NCI-H2227 (cell line): Measurements from ENCODE around the gene CLDN14.

Experiments
- DNase-seq: peaks from one replicate; lab custom pipeline; 2025; ENCODE audit not compliant: unreplicated experiment; lab: John Stamatoyannopoulos, UW

CLDN14 gene

DNA sequence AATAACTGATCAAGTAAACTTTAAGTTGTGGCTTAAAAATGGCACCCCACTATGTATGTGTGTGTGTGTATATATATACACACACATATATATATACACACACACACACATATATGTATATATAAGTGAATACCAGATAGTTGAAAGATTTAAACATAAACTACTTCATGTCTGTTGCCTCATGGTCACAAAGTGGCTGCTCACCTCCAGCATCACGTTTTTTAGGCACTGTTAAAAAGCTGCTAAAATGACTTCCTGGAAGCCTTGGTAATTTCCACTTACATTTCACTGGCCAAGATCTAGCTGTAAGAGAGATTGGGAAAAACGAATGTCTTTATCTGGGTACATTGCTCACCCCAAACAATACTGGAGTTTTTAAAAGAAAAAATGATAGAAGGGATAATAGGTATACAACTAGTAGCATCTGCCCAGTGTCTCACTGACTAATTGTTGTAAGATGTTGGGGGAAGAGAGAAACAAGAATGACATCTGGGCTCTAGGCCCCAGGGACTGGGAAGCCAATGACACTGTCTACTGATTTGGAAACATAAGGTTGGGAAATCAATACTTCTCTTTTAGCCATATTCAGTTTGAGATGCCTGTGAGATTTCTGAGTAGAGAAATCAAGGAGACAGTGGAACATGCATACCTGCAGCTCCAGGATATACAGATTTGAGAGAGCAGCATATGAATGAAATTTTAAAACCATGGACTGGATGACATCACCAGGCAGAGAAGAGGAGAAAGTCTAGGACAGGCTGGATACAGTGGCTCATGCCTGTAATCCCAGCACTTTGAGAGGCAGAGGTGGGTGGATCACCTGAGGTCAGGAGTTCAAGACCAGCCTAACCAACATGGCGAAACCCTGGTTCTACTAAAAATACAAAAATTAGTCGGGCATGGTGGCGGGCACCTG, 42.8 kb downstream of the CLDN14 start:
- no peak for DNase-seq

DNA sequence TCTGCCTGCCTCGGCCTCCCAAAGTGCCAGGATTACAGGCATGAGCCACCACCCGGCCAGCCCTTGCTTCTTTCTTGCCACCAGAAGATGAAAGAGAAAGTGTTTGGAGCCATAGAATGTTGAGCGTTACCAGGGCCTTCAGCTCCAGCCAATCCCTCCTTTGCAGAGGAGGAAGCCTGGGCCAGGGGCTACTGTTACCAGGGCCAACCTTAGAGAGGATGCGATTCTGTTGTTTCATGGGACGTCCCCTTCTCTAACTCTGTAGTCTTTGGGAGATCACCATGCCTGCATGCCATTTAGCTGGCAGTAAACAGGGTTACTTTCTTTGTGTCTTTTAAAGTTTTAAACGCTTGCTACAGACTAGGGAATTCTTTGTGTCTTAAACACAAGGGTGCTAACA, 45.8 kb downstream of the CLDN14 start:
- DNase-seq: no peak

DNA sequence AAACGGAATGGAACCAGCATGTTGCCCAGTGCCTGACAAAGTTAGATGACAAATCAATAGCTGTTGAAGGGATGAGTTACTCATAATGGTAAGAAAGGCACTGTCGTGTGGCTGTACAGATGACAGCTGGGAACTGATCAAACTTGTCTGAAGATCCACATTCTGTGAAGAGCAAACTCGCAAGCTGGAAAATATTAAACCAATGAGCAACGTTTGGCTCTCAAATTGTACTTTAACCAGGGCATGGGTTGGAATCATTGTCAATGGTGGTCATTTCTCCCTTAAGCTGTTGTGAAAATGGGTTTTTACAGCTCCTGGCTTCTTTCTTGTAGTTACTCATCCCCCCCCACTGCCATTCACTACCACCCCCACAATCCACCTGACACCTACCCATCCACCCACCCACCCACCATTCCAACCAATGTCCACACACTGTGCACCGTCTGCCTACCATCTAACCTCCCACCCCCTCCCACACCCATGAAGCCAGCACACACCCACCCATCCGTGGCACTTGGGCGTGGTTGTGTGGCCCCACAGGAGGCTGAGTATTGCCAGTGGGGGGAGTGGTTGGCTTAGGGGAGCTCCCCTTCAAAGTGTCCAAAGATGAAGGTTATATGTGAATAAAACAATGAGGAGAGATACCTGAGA, 46.7 kb downstream of the CLDN14 start:
- no peak for DNase-seq

DNA sequence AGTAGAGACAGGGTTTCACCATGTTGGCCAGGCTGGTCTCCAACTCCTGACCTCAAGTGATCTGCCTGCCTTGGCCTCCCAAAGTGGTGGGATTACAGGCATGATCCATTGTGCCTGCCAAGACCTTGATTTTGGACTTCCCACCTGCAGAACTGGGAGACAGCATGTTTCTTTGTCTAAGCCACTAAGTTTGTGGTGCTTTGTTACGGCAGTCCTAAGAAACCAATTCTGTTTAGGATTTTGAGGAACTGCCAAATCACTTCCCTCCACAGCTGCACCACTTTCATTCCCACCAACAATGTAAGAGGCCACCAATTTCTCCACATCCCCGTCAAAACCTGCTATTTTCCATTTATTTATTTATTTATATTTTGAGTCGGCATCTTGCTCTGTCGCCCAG, 48.7 kb downstream of the CLDN14 start:
- DNase-seq: no peak

DNA sequence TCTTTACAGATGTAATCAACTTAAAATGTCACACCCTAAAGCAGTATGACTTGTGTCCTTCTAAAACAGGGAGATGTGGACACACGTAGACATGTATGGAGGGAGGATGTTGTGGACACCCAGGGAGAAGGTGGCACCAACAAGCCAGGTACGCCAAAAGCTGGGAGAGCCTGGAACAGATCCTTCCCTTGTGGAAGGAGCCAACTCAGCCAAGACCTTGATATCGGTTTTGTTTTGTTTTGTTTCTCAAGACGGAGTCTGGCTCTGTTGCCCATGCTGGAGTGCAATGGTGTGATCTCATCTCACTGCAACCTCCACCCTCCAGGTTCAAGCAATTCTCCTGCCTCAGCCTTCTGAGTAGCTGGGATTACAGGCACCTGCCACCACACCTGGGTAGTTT, 49.1 kb downstream of the CLDN14 start:
- DNase-seq: no peak

DNA sequence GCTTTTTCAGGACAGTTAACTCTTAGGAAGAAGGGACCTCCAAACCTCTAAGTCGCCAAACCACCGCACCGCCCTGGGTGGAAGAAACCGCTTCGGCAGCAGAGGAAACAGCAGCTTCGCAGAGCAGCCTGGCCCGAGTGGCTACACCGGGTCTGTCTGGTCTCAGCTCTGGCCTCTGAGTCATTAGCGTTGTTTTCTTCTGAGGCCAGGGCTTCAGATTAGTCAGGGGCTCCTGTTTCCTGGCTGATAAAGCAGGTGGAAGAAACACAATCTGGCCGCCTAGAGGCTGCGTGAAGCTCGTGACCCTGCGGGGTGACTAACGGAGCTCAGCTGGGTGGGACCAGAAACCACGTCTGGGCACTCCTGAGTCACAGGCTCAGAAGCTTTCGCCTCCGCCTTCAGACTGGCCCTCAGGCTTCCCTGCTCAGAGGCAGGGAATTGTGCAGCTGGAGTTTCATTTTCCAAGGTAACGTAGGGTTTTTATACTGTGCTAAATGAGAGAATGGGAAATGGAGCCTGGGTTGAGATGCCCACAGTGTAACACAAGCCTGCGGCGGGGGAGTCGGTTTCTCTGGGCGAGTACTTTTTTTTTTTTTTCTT, 49.9 kb downstream of the CLDN14 start:
- peak; percentile 28 for DNase-seq

DNA sequence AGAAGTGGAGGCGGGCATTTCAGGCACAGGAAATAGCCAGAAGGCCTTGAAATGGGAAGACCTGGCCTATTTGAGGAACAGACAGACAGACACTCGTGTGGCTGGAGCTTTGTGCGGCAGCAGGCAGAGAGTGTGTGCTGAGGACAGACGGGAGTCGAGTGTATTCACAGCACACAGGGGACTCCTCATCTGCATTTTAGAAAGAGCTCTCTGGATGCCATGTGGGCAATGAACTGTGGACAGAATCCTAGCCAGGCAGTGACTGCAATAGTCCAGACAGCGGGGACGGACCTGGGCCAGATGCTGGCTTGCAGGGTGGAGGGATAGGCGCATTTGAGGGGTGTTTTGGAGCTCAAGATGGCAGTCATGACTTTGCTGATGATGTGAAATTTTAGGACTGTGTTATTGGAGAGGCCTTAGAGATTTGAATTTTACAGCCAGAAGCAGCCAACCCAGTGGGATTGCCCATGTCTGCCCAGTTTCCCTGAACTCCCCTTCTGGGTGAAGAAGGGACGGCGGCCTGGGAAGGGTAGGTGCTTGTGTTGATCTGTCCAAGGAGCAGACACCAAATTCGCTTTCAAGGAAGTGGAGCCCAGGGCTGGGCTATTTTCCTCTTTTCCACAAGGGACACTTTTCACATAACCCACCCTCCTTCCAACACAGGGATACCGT, 51.0 kb downstream of the CLDN14 start:
- no peak for DNase-seq

DNA sequence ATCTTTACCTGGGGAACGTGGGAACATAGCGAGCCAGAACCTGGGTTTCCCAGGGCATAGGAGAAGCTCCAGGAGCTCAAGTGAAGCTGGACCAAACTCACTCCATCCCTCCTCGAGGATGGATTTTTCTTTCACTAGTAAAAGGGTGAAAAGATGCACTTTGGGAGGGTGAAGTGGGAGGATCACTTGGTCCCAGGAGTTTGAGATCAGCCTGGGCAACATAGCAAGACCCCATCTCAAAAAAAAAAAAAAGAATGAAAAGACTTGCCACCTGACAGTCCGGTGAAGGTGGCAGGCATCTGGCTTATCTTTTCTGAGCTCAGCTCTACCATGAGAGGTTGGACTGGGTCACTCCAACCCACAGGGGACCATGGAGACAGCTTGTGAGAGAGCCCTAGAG, 52.4 kb downstream of the CLDN14 start:
- DNase-seq: no peak

DNA sequence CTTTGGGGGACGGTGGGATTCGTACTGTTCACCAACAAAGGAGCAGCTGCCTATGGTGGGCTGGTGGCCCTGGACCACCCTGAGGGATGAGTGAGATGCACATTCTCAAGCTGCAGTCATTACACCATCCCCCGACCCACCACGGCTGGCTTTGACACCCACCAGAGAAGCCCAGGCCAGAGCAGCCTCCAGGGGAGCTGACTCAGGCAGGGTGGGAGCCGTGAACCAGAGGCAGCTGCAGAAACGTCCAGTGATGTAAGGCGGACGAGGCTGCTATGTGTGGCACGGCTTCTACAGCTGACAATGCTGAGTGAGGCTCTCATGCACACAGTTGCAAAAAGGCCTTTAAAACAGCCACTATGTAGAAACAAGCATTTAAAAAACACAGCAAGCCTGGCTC, 54.6 kb downstream of the CLDN14 start:
- DNase-seq: no peak

DNA sequence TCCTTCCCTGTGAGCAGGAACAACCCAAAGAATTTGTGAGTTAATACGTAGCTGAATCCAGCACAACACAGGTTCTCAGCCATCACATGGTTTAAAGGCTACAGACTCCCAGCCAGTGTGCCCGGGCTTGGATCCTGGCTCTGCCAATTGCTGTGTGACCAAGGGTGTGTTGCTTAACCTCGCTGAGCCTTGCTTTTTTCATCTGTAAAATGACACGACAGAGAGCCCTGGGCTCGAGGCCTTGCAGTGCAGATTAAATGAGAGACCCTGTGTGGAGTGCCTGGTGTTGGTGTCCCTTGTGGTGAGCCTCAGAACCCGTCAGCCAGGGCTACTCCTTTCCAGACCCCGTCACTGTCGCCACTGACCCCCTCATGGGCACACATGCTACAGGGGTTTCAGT, 55.3 kb downstream of the CLDN14 start:
- DNase-seq: no peak

DNA sequence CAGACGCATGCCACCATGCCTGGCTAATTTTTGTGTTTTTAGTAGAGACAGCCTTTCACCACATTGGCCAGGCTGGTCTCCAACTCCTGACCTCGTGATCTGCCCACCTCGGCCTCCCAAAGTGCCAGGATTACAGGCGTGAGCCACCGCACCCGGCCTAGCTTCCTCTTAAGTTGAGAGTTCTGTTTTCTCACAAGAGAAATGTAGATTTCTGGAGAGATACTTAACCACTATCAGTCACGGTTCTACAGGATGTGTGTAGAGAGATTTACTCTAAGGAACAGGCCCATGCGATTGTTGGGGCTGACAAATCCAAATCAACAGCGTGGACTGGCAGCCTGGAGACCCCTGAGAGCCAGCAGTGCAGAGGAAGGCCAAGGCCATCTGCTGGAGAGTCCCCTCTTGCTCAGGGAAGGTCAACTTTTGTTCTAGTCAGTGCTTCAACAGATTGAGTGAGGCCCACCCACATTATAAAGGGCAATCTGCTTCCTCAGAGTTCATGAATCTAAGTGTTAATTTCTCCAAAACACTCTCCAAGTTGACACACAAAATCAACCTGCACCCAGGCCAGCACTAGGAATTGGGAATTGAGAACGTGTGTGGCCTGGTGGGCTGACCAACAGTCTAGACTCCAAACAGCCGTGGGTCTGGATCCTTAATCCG, 56.0 kb downstream of the CLDN14 start:
- DNase-seq: no peak

DNA sequence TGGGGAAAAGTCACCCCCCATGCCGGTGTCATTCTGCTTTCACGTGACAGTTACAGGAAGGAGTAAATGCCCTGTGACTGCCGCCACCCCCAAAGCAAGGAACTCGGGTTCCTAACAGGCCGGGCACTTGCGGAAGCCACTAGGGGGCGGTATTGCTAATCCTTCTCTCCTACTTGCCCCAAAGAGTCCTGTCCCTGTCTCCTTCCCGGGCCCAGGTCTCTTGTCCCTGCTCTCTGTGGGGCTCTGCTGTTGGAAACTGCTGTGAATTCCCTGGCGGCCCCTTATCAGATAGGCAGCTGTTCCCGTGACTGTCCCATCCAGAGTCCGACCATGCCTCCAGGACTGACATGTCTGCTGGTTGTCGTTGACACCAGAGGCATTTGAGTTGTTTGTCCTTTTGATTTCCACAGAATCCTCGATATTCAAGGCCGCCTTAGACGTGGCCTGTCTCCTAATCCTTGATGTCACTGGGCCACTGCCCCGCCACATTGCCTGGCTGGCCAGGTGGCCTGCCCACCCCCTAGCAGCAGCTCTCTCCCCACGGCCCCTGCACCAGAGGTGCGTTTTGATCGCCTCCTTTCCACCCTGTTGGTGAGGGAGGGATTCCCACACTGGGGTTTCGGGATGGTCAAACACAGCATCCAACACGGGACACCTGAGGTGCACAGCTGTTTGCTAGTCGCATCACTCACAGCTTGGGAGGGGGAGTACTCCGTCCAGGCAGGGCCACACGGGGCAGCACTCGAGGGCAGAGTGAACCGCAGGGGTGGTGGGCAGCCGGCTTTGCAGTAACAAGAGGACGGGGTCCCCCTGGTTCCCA, 57.4 kb downstream of the CLDN14 start:
- DNase-seq: peak; percentile 16

DNA sequence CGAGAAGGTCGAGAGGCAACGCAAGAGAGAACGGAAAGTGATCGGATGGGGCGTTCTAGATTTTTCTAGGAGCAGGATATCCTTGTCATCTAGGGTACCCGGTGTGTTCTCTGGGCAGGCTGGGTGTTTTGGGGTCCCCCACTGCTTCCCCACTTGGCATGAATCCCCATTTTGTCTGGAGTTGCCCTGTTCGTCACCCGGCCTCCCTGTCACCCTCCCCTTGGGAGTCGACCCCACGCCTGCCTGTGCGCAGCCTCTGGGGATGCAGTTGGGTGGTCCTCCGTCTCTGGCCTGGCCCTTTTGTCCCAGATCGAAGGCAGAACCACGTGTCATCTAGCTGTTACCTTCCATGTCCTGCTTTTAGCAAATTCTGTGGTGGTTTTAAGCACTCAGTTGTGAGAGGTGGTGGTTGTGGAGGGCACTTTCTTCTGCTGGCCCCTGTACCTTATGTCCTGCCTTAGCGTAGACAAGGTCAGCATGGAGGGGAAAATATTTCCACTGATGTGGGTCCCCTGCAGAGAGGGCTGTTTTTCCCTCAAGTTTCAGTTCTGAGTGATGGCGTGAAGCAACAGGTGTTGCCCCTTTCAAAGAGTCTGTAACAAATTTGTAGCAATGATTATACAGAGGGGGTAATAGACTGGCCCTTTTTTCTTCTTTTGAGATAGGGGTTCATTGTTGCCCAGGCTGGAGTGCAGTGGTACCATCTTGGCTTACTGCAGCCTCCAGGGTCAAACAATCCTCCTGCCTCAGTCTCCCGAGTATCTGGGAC, 59.2 kb downstream of the CLDN14 start:
- no peak for DNase-seq

DNA sequence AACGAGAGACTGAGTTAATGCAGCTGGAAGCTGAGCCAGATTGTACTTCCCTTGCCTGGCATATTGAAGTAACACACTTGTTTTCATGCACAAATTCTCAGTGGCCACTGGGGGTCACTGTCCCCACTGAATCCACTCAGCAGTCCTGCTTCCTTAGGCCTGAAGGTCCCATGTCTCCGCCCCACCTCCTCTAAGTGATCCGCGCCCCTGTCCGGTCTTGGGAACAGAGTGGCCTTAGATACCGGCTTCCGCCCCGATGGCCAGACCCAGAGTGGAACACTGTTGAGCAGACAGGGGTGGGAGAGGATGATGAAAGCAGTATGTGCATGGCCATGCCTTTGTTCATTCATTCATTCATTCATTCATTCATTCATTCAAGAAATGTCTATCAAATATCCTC, 59.9 kb downstream of the CLDN14 start:
- peak; percentile 77 for DNase-seq

DNA sequence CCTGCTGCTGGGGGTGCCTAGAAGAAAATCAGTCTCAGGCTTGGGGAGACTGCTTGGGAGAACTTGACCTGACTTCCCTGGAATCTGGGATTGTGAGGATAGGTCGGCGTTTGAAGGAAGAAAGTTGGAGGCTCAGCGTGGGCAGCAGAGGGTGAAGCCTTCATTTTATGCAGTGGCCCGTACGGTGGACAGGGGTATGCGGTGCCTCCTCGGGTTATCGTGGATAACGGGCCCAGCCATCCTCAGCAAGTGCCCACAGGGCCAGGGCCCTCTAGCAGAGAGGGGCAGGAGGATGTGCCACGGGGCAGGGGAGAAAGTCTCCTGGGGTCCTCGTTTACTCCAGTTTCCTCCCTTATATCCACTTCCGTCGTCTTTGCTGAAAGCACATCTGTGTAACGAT, 60.7 kb downstream of the CLDN14 start:
- no peak for DNase-seq

DNA sequence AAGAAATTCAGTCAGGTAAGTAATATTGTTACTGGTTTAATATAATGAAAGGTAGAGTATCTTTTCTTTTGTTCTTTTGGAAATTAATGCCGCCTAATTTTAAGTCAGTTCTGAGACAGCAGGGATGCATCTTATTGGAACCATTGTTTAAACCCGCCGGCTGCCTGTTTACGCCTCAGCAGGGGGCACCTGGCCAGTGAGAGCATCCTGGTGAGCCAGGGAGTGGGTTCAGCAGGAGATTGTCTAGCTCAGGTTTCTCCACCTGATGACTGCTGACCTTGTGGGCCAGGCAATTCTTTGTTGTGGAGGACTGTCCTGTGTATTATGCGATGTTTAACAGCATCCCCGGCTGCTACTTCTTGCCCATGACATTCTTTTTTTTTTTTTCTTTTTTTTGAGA, 64.5 kb downstream of the CLDN14 start:
- DNase-seq: no peak

DNA sequence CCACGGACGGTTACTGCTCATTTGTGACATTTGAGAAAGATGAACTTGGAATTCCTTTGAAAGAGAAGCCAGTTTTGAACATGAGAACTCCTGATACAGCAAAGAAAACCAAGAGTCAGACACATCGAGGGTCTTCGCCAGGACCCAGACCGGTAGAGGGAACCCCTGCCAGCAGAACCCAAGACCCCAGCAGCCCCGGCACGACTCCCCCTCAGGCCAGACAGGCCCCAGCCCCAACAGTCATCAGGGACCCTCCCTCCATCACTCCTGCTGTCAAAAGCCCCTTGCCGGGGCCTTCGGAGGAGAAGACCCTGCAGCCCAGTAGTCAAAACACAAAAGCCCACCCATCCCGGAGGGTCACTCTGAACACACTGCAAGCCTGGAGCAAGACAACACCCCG, 67.0 kb downstream of the CLDN14 start:
- no peak for DNase-seq

DNA sequence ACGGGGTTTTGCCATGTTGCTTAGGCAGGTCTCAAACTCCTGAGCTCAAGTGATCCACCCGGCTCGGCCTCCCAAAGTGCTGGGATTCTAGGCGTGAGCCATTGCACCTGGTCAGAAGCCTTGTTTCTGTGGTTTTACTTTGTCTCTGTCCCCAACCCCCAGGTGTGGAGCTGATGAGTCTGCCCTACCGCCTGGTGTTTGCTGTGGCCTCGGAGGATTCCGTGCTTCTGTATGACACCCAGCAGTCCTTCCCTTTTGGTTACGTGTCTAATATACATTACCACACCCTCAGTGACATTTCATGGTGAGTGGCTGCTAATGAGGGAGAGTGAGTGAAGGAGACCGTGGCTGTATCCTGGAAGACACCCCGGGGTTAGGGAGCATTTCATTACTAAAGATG, 68.6 kb downstream of the CLDN14 start:
- DNase-seq: no peak
